Keratinocyte (primary cell): ENCODE measurements around the gene KCNN3. TPM values are rescaled to one million over a fixed set of nuclear protein-coding genes. Genes with fewer than 3 reads are reported as not detected.

Source experiments
- DNase-seq: peaks from one replicate; pipeline ENCODE4 v3.0.0-alpha.2; 2011; ENCODE audit warnings: low read depth, missing footprints, low spot score
- FAIRE-seq: peaks from 2 replicates; lab custom pipeline; 2011; peaks lifted over from hg19 to GRCh38; lab: Jason Lieb, UNC
- H2AFZ ChIP-seq: 2 replicates; pipeline ENCODE4 v1.6.0; 2012; ENCODE audit warnings: low read length, control low read depth, inconsistent platforms; ENCODE audit not compliant: control insufficient read depth
- H3K27ac ChIP-seq: 2 replicates; pipeline ENCODE4 v1.5.1; 2011; ENCODE audit warnings: low read length; ENCODE audit not compliant: control insufficient read depth, insufficient read depth
- H3K27me3 ChIP-seq: 3 replicates; pipeline ENCODE4 v1.6.0; 2011; ENCODE audit warnings: low read length; ENCODE audit not compliant: control insufficient read depth, insufficient read depth; ENCODE audit errors: extremely low read depth
- H3K36me3 ChIP-seq, 2 experiments: 2 replicates in 1 of 2; 3 replicates in 1 of 2; pipeline ENCODE4 v1.5.1; 2011; ENCODE audit warnings: low read length in 2 of 2, mild to moderate bottlenecking in 1 of 2; ENCODE audit not compliant: control insufficient read depth in 2 of 2, insufficient read depth in 2 of 2; ENCODE audit errors: extremely low read depth in 1 of 2
- H3K4me1 ChIP-seq: 3 replicates; pipeline ENCODE4 v1.5.1; 2011; ENCODE audit warnings: low read length; ENCODE audit not compliant: control insufficient read depth, insufficient read depth; ENCODE audit errors: extremely low read depth
- H3K4me2 ChIP-seq: 3 replicates; pipeline ENCODE4 v1.6.0; 2011; ENCODE audit warnings: low read depth, low read length; ENCODE audit not compliant: control insufficient read depth, insufficient read depth; ENCODE audit errors: extremely low read depth
- H3K4me3 ChIP-seq, 3 experiments: fragments of 200-600 bp in 1 of 3; sonication (generic) in 1 of 3; 2 replicates in 2 of 3; 3 replicates in 1 of 3; pipeline ENCODE4 v1.5.1; 2011 to 2016; ENCODE audit warnings: low read length in 3 of 3, mild to moderate bottlenecking in 3 of 3, control low read depth in 2 of 3, inconsistent platforms in 1 of 3, low read depth in 1 of 3, mixed read lengths in 1 of 3, mixed run types in 1 of 3, moderate library complexity in 1 of 3; ENCODE audit not compliant: control insufficient read depth in 2 of 3, insufficient read depth in 2 of 3; ENCODE audit errors: extremely low read depth in 1 of 3
- H3K79me2 ChIP-seq: 2 replicates; pipeline ENCODE4 v1.6.0; 2012; ENCODE audit warnings: low read length; ENCODE audit not compliant: control insufficient read depth, insufficient read depth
- H3K9ac ChIP-seq: 3 replicates; pipeline ENCODE4 v1.6.0; 2011; ENCODE audit warnings: low read length; ENCODE audit not compliant: control insufficient read depth, insufficient read depth; ENCODE audit errors: extremely low read depth
- H3K9me1 ChIP-seq: 3 replicates; pipeline ENCODE4 v1.6.0; 2011; ENCODE audit warnings: low read length; ENCODE audit not compliant: control insufficient read depth, insufficient read depth; ENCODE audit errors: extremely low read depth
- H3K9me3 ChIP-seq: 2 replicates; pipeline ENCODE4 v1.5.1; 2012; ENCODE audit warnings: low read depth, low read length; ENCODE audit not compliant: control insufficient read depth
- H4K20me1 ChIP-seq: 3 replicates; pipeline ENCODE4 v1.6.0; 2011; ENCODE audit warnings: low read length; ENCODE audit not compliant: control insufficient read depth, insufficient read depth; ENCODE audit errors: extremely low read depth
- EZH2 ChIP-seq: IDR thresholded peaks from one replicate; pipeline ENCODE4 v1.6.1; 2012; ENCODE audit warnings: inconsistent platforms, mild to moderate bottlenecking, low read length, moderate library complexity
- dilution Hi-C: fragments of 300-500 bp; cut with MboI; formaldehyde crosslinking; loops from one replicate; pipeline ENCODE4 v1.7.0; 2020; ENCODE audit warnings: low sequenced_read_pairs; ENCODE audit not compliant: extremely low pct_ligation_motif_present
- polyA plus RNA-seq, 5 experiments: library from polyadenylated mRNA; depleted of rRNA in 3 of 5; stranded (reverse) in 3 of 5; stranded (forward) in 1 of 5; unstranded in 1 of 5; fragments of >200 nt; gene quantifications; 1 replicate in 1 of 5; 2 replicates in 3 of 5; 3 replicates in 1 of 5; pipeline versions ENCODE4 v1.2.1 to v1.2.3, GENCODE V29; 2011 to 2012; ENCODE audit warnings: missing spikeins in 2 of 5, low read depth in 1 of 5, low replicate concordance in 1 of 5
- TF ChIP-seq, protein P1 (sequence below), 3 experiments: IDR thresholded peaks in 1 of 3; conservative IDR thresholded peaks in 1 of 3; optimal IDR thresholded peaks in 1 of 3; 2 replicates in 2 of 3; 3 replicates in 1 of 3; pipeline versions ENCODE3 to v1.5.1; 2011; ENCODE audit warnings: low read length in 3 of 3, mild to moderate bottlenecking in 3 of 3, moderate library complexity in 2 of 3, control low read depth in 1 of 3, inconsistent platforms in 1 of 3; ENCODE audit not compliant: insufficient read depth in 2 of 3; ENCODE audit errors: extremely low read depth in 1 of 3

KCNN3 gene
- polyA plus RNA-seq, 1 donor (not counting 4 experiments of a cell fraction or from before 2014, with no cell fraction given), result 0.05 TPM

DNA sequence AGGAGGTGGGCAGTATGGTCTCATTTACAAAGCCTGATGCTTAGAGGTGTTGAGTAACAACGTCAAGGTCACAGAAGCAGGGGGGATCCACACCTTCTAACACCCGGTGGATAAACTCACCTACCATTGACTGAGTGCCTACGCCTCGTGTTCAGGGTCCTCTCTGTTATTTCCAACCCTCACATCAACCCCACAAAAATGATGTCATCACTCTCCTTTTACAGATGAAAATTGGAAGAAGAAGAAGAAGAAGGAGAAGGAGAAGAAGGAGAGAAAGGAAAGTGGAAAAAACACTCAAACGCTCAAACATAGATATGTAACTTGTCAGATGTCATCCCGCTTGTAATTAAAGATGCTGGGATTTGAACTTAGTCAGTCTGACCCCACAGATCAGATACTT lies 653 bp upstream of the KCNN3 start:
- no peak for FAIRE-seq
- no peak overlapping the region for H2AFZ ChIP-seq
- H3K9ac ChIP-seq, result no peak overlapping the region
- H3K4me1 ChIP-seq, result peaks cover 10% of the 10 kb centered on the region
- H3K4me2 ChIP-seq, result peak overlapping the region; percentile 82
- H3K9me3 ChIP-seq, result no peaks in the 10 kb centered on the region
- no peaks in the 10 kb centered on the region for H3K79me2 ChIP-seq
- H3K4me3 ChIP-seq, result no peak overlapping the region
- H3K9me1 ChIP-seq, result no peaks in the 10 kb centered on the region
- H3K27me3 ChIP-seq, result peaks cover 26% of the 10 kb centered on the region
- no peaks in the 10 kb centered on the region for H3K36me3 ChIP-seq
- TF ChIP-seq EZH2, result no peak
- TF ChIP-seq, protein P1, sequence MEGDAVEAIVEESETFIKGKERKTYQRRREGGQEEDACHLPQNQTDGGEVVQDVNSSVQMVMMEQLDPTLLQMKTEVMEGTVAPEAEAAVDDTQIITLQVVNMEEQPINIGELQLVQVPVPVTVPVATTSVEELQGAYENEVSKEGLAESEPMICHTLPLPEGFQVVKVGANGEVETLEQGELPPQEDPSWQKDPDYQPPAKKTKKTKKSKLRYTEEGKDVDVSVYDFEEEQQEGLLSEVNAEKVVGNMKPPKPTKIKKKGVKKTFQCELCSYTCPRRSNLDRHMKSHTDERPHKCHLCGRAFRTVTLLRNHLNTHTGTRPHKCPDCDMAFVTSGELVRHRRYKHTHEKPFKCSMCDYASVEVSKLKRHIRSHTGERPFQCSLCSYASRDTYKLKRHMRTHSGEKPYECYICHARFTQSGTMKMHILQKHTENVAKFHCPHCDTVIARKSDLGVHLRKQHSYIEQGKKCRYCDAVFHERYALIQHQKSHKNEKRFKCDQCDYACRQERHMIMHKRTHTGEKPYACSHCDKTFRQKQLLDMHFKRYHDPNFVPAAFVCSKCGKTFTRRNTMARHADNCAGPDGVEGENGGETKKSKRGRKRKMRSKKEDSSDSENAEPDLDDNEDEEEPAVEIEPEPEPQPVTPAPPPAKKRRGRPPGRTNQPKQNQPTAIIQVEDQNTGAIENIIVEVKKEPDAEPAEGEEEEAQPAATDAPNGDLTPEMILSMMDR (optimal IDR thresholded peaks at IDR 0.05 in 1 of 3, IDR thresholded peaks at IDR 0.05 in 1 of 3, conservative IDR thresholded peaks at IDR 0.05 in 1 of 3; ENCODE audit: extremely low read depth in 1 of 3, insufficient read depth in 2 of 3, low read length in 3 of 3), result no peak
- dilution Hi-C loops, result no loop called here
- no peaks in the 10 kb centered on the region for H4K20me1 ChIP-seq
- H3K27ac ChIP-seq, result no peak overlapping the region
- DNase-seq, result no peak

DNA sequence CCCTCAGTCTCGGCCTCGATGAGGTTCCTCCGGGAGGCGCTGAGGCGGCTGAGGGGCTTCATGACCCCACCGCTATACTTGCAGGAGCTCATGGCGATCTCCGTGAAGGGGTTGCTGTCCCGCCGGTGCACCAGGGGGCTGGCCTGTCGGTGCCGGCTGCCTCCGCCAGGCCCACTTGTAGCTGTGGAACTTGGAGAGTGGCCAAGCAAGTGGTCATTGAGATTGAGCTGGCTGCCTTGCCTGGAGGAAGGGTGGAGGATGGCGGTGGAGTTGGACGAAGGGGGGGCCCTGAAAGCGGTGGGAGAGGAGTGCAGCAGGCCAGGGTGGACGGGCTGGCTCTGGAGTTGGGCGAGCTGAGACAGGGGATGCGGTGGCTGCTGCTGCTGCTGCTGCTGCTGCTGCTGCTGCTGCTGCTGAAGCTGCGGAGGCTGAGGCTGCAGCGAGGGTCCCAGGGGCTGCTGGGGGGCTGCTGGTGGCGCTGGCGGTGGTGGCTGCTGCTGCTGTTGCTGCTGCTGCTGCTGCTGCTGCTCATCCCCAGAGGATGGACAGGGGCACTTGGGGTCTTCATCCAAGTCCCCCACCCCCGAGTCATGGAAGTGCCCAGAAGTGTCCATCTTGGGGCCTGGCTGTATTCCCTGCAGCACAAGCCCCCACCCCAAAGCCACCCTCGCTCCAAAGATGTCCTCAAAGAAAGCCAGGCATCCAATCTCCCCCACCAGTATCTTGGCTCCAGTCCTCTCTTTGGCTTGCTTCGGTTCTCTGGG lies 548 bp downstream of the KCNN3 start:
- TF ChIP-seq, protein P1 (optimal IDR thresholded peaks at IDR 0.05 in 1 of 3, IDR thresholded peaks at IDR 0.05 in 1 of 3, conservative IDR thresholded peaks at IDR 0.05 in 1 of 3; ENCODE audit: extremely low read depth in 1 of 3, insufficient read depth in 2 of 3, low read length in 3 of 3), result no peak
- TF ChIP-seq EZH2, result no peak
- no peak for FAIRE-seq
- no peaks in the 10 kb centered on the region for H3K9me3 ChIP-seq

More for the DNA sequence above, 548 bp downstream of the KCNN3 start:
- dilution Hi-C loops, result no loop called here
- no peaks in the 10 kb centered on the region for H3K36me3 ChIP-seq
- H3K4me3 ChIP-seq, result peak overlapping the region in 1 of 3 experiments; percentile 24
- H3K9ac ChIP-seq, result no peak overlapping the region
- no peaks in the 10 kb centered on the region for H3K79me2 ChIP-seq
- H3K4me1 ChIP-seq, result peaks cover 10% of the 10 kb centered on the region
- no peak overlapping the region for H3K27ac ChIP-seq
- peaks cover 26% of the 10 kb centered on the region for H3K27me3 ChIP-seq
- peak overlapping the region; percentile 82 for H3K4me2 ChIP-seq
- no peaks in the 10 kb centered on the region for H3K9me1 ChIP-seq
- no peaks in the 10 kb centered on the region for H4K20me1 ChIP-seq
- no peak for DNase-seq
- H2AFZ ChIP-seq, result peak overlapping the region; percentile 67
